ENCODE data around the gene C16orf96. TPM values are rescaled to one million over a fixed set of nuclear protein-coding genes. Genes with fewer than 3 reads are reported as not detected.

C16orf96 gene
- total RNA-seq, 1 experiment from 2014 or later, result 1.3 TPM

DNA sequence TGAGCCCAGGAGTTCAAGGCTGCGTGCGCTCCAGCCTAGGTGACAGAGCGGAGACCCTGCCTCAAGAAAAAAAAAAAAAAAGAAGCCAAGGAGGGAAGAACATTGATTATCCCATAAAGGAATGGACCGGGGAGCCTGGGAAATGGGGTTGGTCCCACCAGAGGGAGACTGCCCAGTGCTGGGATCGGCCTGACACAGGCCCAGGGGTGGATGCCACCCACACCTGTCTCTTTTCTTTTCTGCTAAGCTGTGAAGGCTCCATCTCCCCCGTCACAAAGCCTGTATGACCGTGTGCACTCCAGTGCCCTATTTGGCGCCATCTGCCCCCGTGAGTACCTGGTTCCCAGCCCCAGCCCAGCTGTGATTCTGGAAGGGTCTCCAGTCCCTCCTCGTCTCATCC is 42.9 kb downstream of the C16orf96 start (continued):
- TF ChIP-seq, protein P1, sequence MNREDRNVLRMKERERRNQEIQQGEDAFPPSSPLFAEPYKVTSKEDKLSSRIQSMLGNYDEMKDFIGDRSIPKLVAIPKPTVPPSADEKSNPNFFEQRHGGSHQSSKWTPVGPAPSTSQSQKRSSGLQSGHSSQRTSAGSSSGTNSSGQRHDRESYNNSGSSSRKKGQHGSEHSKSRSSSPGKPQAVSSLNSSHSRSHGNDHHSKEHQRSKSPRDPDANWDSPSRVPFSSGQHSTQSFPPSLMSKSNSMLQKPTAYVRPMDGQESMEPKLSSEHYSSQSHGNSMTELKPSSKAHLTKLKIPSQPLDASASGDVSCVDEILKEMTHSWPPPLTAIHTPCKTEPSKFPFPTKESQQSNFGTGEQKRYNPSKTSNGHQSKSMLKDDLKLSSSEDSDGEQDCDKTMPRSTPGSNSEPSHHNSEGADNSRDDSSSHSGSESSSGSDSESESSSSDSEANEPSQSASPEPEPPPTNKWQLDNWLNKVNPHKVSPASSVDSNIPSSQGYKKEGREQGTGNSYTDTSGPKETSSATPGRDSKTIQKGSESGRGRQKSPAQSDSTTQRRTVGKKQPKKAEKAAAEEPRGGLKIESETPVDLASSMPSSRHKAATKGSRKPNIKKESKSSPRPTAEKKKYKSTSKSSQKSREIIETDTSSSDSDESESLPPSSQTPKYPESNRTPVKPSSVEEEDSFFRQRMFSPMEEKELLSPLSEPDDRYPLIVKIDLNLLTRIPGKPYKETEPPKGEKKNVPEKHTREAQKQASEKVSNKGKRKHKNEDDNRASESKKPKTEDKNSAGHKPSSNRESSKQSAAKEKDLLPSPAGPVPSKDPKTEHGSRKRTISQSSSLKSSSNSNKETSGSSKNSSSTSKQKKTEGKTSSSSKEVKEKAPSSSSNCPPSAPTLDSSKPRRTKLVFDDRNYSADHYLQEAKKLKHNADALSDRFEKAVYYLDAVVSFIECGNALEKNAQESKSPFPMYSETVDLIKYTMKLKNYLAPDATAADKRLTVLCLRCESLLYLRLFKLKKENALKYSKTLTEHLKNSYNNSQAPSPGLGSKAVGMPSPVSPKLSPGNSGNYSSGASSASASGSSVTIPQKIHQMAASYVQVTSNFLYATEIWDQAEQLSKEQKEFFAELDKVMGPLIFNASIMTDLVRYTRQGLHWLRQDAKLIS (CRISPR knock-in tag; IDR thresholded peaks at IDR 0.05; ENCODE audit: borderline replicate concordance), result no peak
- TF ChIP-seq ZNF317 (CRISPR knock-in tag; IDR thresholded peaks at IDR 0.05; ENCODE audit: borderline replicate concordance, low read depth) (no peak), ZNF532 (CRISPR knock-in tag; IDR thresholded peaks at IDR 0.05; ENCODE audit: borderline replicate concordance) (no peak), ZNF219 (CRISPR knock-in tag; IDR thresholded peaks at IDR 0.05; ENCODE audit: borderline replicate concordance) (no peak), EMX1 (CRISPR knock-in tag; IDR thresholded peaks at IDR 0.05) (no peak), OVOL2 (CRISPR knock-in tag; IDR thresholded peaks at IDR 0.05; ENCODE audit: borderline replicate concordance) (no peak), MYBL2 (CRISPR knock-in tag; IDR thresholded peaks at IDR 0.05) (no peak)
- TF ChIP-seq, protein P2, sequence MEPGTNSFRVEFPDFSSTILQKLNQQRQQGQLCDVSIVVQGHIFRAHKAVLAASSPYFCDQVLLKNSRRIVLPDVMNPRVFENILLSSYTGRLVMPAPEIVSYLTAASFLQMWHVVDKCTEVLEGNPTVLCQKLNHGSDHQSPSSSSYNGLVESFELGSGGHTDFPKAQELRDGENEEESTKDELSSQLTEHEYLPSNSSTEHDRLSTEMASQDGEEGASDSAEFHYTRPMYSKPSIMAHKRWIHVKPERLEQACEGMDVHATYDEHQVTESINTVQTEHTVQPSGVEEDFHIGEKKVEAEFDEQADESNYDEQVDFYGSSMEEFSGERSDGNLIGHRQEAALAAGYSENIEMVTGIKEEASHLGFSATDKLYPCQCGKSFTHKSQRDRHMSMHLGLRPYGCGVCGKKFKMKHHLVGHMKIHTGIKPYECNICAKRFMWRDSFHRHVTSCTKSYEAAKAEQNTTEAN (CRISPR knock-in tag; IDR thresholded peaks at IDR 0.05), result no peak
- TF ChIP-seq, protein P3, sequence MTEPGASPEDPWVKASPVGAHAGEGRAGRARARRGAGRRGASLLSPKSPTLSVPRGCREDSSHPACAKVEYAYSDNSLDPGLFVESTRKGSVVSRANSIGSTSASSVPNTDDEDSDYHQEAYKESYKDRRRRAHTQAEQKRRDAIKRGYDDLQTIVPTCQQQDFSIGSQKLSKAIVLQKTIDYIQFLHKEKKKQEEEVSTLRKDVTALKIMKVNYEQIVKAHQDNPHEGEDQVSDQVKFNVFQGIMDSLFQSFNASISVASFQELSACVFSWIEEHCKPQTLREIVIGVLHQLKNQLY (CRISPR knock-in tag; IDR thresholded peaks at IDR 0.05), result no peak

DNA sequence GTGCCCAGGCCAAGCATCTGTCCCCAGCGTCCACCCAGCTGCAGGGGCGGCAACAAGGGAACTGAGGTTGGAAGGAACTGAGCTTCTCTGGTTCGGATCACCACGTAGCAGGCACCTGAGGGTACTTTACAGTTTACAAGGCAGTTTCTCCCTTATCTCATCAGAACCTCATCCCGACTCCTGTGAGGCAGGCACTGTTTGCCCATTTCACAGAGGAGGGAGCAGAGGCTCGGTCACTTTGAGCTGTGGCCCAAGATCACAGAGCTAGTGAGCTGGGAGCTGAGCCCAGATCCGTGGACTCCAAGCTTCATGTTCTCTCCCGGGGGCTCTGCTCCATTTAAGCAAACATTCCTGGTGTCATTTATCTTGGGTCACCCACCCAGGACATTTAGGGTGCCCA is 43.4 kb downstream of the C16orf96 start:
- H3K9me3 Mint-ChIP-seq, result no peaks in the 10 kb centered on the region
- CTCF ChIA-PET, result interaction anchor here (0.9 to 1.9 kb wide), 6 partner anchors 14 to 122 kb away, joined by 3 to 14 read pairs (median 4); partner anchors contain the start of gene MGRN1
- POLR2A ChIA-PET, result interaction anchor here (1.3 to 1.4 kb wide), 2 partner anchors 17 to 97 kb away, joined by 4 read pairs; no protein-coding TSS in a partner anchor
- H3K27me3 Mint-ChIP-seq (ENCODE audit: low read depth), result no peaks in the 10 kb centered on the region
- H3K4me1 Mint-ChIP-seq, result peaks cover 6% of the 10 kb centered on the region; the same call in 1 of the 2 replicates
- TF ChIP-seq FOXP4 (CRISPR knock-in tag; IDR thresholded peaks at IDR 0.05) (no peak), JAZF1 (CRISPR knock-in tag; IDR thresholded peaks at IDR 0.05) (no peak), ERG (CRISPR knock-in tag; IDR thresholded peaks at IDR 0.05) (no peak)
- TF ChIP-seq, protein P4, sequence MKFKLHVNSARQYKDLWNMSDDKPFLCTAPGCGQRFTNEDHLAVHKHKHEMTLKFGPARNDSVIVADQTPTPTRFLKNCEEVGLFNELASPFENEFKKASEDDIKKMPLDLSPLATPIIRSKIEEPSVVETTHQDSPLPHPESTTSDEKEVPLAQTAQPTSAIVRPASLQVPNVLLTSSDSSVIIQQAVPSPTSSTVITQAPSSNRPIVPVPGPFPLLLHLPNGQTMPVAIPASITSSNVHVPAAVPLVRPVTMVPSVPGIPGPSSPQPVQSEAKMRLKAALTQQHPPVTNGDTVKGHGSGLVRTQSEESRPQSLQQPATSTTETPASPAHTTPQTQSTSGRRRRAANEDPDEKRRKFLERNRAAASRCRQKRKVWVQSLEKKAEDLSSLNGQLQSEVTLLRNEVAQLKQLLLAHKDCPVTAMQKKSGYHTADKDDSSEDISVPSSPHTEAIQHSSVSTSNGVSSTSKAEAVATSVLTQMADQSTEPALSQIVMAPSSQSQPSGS (CRISPR knock-in tag; IDR thresholded peaks at IDR 0.05; ENCODE audit: borderline replicate concordance, low read depth), result no peak
- ATAC-seq (no peak), DNase-seq (ENCODE audit: low spot score) (no peak)
- H3K4me3 Mint-ChIP-seq, result no peak overlapping the region
- peak overlapping the region; percentile 70; the same call in 1 of the 2 replicates for H3K27ac Mint-ChIP-seq
- H3K36me3 Mint-ChIP-seq, result no peaks in the 10 kb centered on the region

All from WTC11 (cell line).